Activated T-cell treated with anti-CD3 and anti-CD28 coated beads, Interleukin-2, amount 50 U/mL, for 48 hours (primary cell): ENCODE results near the gene FBXL17.
"Not testable (repeated sequence)": the region's sequence is repeated elsewhere in the genome, so short reads cannot be mapped to it uniquely, and the experiment has no call there.

Experiments
- DNase-seq, 2 experiments: peaks; one replicate each; pipeline ENCODE4 v3.0.0-alpha.2; 2020

The FBXL17 gene

DNA sequence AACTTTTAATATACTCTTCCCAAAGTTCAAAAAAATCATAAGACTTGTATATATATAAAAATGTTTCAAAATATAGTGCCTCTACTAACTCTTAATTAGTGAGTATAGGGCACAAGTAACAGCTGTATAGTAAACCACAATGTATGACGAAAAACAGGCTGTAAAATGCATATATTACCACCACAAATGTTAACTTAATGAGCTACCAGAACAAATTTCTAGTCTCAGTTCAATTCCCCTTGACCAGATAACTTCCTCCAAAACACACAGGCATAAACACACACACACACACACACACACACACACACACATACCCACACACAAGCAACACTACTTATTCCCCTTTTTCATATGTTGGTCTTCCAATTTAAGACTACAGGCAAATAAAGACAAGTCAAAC is 78.8 kb downstream of the FBXL17 start:
- no peak for DNase-seq

DNA sequence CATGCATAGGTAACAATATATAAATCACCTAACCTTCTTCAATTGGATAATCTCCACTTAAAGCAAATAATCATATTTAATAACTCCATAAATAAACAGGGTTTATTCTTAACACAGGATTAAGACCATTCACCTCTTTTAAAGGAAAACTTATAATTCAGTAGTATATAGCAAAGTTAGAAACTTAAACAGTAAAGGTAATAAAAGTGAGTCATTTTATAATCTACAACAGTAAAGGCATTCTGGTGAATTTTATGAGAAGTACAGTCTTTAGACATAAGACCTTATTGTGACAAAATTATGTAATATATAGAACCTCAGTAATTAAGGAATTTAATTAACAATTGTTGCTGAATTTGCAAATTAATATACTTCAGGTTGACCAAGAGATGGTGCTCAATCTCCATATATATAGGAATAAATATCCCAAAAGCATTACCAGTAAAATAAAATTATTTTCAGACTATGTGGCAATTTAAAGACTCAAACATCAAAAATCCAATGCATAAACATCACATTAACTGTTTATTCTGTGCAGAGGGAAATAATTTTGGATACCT is 84.8 kb downstream of the FBXL17 start:
- no peak for DNase-seq

DNA sequence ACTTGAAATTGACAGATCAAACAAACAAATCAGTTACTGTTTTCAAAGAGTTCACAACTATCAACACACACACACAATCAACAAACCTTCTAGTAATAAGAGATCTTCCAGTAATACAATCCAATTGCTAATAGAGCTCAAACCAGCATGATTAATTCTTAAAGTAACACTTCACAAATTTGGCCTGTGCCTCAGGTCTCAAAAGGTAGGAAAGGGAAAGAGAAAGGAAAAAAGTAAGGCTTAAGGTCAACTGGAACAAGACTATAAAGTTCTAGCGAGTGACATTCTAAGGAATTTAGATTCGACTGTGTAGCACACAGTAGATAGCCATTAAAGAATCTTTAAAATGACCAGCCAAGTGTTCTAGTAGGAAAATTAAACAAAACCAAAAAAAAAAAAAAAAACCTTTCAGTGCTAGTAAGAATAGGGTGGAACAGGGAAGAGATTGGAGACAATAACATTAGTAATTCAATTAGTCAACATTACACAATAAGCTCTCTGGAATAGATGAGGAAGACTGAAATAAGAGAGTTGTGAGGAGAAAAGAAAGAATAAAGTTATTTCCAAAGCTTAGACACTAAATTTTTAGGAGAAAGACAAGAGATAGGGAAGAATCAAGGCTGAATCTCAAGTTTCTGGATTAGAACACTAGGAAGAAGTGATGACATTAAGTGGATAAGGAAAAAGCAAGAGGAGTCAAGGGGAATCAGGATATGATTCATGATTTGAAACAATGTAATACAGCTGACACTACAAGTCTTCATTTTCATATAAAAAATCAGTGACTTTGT is 86.1 kb downstream of the FBXL17 start:
- DNase-seq, result no peak

DNA sequence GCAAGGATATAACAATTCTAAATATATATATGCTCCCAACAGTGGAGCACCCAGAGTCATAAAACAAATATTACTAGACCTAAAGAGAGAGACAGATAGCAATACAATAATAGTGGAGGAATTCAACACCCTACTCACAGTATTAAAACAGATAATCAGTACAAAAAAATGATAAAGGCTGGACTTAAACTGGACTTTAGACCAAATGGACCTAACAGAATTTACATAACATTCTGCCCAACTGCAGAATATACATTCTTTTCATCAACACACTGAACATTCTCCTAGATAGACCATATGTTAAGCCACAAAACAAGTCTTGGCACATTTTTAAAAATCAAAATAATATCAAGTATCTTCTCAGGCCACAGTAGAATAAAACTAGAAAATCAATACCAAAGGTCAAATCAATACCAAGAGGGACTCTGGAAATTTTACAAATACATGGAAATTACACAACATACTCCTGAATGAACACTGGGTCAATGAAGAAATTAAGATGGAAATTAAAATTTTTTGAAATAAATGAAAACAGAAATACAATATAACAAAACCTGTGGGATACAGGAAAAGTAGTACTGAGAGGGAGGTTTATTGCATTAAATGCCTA is 100.8 kb downstream of the FBXL17 start:
- DNase-seq, result no peak

DNA sequence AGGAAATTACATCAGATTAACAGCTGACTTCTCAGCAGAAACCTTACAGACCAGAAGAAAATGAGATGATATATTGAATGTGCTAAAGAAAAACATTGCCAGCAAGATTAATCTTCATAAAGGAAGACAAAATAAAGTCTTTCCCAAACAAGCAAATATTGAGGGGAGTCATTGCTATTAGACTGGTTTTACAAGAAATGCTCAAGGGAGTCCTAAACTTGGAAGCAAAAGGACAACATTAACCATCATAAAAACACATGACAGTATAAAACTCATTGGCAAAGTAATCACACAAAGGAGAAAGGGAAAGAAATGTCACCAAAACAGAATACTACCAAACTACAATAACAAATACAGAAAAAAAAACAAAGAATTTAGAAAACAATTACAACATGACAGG is 101.7 kb downstream of the FBXL17 start:
- no peak for DNase-seq

DNA sequence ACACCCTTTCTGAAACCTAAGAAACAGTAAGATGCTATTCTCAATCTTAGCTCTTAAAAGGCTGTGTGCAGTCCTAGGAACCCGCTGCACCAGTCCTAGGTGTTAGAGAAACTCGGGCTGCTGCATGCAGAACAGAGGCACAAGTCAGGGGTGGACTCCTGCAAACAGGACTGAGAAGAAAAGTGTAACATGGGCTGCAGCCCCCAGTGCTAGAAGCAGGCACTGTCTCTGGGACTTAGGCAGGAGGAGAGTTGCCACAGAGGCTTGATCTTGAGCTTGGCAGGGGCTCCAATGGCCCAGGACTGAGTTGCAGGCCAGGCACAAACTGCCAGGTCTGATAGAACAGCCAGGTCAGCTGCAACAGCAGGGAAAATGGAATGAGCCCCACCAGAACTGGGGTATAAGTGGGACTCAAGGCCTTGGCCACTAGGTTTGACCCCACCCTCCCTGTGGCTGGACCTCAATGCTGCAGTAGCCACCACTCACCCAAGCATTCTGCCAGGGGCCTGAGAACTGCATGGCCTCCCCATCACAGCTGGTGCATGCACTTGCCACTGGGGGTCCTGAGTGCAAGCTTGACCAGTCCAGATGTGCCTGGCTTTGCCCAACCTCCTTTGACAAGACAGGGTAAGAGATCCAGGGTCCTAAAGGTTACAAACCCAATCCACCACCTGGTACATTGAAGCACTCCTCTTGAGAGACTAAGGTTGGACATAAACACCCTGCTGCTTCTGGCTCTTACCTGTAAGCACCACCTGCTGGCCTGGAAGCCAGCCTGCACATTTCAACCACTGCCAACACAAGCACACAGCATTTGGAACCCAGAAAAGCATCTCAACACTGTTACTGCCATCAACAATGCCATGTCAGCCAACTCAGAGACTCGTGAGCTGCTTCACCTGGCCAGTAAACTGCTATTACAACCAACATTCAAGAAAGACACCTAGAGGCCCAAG is 103.3 kb downstream of the FBXL17 start:
- DNase-seq, result no peak

DNA sequence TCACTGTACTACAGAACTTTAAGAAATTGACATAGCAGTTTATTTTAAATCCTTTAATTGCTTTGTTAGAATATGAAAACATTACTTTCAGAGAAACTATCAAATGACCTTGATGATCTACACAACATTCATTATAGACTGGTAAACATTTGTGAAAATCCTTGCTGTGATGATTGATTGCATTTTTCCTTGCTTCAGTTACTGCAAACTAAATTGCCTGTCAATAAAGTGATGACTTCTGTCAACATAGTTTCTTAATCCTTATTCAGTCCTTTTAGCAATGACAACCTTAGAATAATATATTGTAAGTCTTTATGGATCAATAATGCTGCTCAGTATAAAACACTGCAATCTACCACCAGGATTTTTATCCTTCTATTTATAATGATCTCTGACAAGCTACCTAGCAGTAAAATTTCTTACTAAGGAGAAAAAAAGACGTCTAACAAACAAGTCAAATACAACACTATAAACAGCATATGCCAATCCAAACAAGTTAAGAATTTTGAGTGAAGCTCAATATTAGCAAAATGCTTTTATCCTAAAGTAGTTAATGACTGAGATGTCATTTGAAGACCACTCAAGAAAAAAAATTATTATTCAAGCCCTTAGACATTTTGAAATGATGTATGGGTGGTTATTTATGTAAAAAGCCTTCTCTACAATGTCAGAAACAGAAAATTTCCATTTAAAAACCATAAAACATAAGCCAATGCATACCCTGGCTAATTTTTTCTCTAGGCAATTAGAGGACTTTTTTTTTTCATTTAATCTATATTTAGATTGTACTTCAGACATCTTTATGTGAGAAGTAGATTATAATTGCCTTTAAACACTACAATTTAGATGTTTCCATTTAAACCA is 105.5 kb downstream of the FBXL17 start:
- no peak for DNase-seq

DNA sequence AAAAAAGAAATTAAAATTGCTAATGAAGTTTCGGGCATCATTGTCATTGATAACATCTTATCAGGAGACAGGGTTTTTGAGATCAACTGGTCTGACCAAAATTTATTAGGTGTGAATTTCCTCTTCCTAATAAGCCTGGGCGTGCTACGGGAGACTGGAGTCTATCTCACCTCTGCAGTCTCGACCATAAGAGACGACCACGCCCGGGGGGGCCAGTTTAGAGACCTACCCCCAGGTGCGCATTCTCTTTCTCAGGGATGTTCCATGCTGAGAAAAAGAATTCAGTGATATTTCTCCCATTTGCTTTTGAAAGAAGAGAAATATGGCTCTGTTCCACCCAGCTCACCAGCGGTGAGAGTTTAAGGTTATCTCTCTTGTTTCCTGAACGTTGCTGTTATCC is 107.8 kb downstream of the FBXL17 start:
- not testable (repeated sequence) for DNase-seq

DNA sequence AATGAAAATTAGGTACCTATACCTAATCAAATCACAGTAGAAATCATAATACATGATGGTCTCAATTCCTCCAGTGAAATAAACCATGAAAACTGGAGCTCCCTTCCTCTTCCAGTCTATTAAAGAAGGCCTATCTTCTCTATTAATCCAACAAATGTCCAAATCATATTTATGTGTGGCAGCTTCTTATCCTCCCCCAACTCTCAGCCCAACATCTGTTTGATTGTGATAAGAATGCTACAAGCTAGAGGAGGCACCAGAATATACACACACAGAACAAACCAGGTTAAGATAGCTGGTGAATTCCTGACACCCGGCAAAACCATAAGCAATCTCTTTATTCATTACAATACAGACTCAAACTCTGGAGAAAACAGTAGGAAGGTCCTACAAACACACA is 110.8 kb downstream of the FBXL17 start:
- no peak for DNase-seq

DNA sequence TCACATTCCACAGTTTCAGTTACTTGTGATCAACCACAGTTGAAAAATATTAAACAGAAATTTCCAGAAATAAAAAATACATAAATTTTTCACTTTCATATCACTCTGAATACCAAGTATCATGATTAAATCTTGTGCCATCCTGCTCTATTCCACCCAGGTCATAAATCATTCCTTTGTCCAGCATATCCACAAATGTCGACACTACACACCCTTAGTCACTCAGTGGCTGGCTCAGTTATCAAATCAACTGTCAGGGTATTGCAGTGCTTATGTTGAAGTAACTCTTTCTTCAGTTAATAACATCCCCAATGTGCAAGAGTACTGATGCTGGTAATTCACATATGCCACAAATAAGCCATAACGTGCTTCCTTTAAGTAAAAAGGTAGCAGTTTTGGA is 115.7 kb downstream of the FBXL17 start:
- DNase-seq, result no peak

DNA sequence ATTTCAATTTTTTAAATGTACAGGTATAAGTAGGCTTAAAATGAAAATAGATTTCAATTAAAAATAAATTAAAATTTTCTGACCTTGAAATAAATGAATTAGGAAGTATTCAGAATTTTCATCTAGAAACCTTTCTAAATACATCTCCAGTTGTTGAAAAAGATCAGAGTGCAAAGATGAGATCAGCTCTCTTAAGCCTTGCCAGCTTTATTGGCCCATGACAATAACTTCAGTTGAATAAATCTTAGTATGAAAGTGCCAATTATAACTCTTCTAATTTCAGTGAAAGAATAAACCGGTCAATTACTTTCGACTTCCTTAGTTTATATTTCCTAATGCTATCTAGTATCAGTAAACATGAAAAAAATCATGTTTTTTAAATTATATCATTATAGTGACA is 117.4 kb downstream of the FBXL17 start:
- no peak for DNase-seq

DNA sequence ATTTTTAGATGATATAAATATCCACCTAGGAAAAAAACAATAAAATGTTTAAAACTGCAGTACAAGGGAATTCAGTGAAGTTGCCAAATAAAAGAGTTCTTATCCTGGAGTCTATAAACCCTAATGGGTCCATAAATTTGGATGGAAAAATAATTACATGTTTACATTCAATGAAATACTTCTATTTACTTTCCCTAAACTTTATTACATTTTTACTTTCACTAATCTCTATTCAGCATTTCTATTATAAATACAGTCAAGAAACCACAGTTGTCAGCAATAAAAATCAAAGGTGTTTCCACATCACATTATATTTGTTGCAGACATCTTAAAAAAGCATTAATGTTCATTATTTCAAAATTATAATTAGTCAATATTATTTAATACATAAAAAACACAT is 118.6 kb downstream of the FBXL17 start:
- no peak for DNase-seq

DNA sequence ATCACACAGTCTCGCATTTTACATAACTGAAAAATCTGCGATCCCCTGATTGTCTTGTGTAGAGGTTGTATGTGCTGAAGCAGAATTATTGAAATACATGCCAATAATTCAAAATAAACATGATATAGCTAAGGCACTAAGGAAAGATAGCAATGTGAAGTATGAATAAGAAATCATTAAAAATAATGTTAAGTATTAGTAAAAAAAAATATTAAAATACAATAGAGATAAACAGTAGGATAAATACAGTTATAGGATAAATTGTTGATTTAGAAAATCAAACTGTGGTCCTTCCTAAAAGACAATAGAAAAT is 121.1 kb downstream of the FBXL17 start:
- no peak for DNase-seq

DNA sequence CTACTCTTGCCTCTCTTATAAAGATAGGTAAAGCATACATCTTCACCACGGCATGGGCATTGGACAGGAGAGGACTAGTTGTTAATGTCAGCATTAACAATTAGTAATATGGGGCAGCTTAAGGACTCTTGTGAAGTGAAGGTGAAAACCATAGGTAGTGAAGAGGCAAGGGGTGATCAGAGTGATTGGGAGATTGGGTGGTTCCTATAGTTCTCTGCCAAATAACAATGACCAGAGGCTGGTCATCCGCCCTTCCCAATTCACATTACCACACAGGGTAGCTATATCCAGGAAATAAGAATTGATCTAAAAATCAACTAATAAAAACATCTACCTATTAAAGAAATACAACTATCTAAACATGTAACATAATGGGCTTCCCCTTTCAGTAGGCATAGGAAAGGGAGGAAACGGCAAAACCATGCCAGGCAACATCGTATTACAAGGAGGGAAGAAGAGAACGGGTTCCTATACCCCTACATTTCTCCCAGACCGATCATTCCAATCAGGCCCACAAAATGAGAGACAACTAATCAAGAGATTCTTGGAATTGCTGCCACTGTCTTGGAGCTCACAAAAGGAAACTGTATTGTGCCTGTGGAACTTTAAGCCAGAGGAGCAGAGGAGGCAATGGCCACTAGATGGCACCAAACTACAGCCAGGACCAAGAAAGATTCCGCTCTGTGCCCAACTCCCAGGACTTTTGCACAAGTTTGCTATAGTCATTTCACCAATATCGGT is 121.6 kb downstream of the FBXL17 start:
- peak; percentile 60 to 75 for DNase-seq

DNA sequence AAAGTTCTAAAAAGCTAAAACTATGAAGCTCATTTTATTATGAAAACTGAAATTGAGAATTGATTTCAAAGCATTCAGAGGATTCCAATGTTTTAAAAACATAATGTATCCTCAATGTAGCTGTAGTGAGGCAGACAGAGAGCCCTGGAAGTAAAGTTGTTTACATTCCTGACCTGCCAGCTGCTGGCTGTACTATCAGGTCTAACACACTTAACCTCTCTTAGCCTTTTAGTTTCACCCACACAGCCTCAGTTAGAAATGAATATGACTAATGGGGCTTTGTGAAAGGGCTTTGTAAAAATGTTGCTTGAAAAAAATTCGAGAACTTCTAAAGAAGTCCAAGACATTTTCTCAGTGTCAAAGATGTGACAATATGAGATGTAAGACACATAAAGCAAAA is 122.6 kb downstream of the FBXL17 start:
- no peak for DNase-seq

DNA sequence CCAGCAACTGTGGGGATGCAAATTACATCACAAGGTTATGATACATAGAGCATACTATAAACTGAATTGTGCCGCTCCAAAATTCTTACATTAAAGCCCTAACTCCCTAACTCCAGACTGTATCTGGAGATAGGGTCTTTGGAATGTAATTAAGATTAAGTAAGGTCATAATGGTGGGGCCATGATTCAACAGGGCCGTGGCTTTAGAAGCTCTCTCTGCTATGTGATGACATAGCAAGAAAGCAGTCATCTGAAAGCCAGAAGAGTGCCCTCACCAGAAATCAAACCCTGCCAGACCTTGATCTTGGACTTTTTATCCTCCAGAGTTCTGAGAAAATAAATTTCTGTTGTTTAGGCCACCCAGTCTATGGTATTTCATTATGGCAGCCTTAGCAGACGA is 123.9 kb downstream of the FBXL17 start:
- no peak for DNase-seq

DNA sequence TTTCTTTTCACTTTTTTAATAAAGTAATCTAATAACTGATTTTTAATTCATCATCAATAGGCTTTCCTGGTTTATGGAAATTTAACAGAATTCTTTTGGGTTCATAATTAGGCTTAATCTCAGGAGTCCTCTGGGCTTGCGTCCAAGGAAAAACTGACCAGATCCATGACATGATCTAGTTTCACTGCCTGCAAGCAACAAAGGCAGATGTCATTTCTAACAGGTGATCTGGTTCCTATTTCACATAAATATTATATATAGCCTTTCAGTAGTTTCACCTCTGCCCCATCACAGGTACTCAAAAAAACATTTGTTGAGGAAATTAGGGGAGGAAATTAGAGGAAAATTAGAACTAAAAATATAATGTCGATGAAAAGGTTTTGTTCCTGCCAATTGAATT is 126.4 kb downstream of the FBXL17 start:
- DNase-seq, result no peak

DNA sequence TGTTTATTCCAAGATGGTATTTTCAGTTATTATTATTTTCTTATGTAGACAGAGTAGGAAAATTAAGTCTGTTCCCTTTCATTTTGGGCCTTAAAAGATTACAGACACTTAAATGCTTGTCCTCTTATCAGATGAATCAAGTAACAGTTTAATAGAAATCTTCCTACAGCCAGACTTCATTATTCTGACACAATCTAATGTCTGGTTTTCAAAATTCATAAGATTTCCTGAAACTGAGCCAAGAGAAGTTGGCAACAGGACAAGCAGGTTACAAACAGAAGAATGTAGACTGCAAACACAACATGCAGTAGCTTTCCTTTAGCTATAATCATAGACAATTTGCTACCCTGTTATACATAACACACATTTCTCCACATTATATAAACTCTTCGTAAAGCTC is 130.5 kb downstream of the FBXL17 start:
- DNase-seq, result no peak

DNA sequence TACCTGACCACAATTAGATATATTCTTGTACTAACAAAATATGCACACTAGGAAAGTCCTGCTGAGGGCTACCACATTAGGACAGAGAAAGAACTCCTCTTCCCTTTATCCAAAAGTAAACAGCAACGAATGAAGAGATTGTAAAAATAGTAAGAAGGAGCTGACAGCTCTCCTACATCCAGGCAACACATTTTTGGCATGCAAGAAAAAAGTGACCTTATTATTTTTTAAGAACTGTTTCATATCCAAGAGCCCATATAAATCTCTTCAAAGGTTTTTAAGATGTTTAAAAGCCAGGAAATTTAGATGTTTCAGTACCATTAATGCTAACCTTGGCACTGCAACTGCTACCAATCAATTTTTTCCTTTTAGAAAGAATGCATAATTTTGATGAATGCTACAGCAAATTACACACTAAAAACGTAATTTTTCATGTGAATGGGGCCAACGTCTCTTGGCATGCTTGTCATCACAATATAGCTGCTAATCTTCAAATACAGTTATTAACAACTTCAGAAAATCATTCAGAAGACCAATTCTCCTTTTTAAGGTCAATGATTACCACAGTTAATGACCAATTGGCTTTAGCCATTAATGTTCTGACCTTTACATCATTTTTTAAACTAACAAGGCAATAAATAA is 132.0 kb downstream of the FBXL17 start:
- DNase-seq, result no peak

DNA sequence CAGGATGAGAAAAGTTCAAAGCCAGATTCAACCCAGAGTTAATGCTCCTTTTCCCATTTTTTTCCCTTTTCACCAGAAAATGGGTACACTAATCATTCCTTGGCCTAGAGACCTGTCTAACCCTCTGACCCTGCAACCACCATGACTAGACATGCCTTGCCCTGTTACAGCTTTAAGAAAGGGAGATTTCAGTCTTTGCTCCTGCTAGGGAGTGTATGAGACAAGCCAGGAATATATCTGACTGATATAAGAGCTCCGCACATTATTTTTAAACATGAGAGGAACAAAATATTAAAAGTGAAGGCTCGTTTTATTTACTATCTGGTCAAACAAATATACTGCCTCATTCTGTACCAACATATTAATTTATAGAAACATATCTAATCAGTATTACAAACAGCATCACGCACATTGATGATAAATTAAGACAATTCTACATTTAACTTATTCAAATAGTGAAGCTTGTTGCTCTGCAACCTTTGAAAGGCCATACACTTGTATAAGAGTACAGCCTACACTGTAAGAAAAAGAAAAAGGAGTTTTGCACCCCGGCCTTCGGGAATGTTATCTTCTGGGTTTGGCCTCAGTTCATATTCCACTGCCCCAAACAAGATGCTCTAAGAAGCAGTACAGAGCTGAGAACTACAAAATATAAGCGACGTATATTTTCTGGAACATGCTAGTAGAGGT is 132.7 kb downstream of the FBXL17 start:
- no peak for DNase-seq
